Measurements from ENCODE around the gene XRCC1. TPM values are rescaled to one million over a fixed set of nuclear protein-coding genes. Genes with fewer than 3 reads are reported as not detected.

The XRCC1 gene
- total RNA-seq, 1 experiment from 2014 or later = 38.0 TPM

- no peak overlapping the region for H3K9ac ChIP-seq (ENCODE audit: extremely low read depth, insufficient read length, low read length)
- WGBS (ENCODE audit: extremely low coverage, insufficient read length, low lambda C conversion rate) = no CpG with 5 or more reads among the region's 5 CpGs
- no peak overlapping the region for H2BK15ac ChIP-seq (ENCODE audit: low read depth, low read length)
Measured at GRCh38 chr19:43511324-43511723, 64.0 kb downstream of the XRCC1 start.

More at GRCh38 chr19:43511324-43511723, 64.0 kb downstream of the XRCC1 start:
- Histone ChIP-seq H3K4ac (ENCODE audit: low read depth, low read length) (no peak overlapping the region), H3K18ac (ENCODE audit: insufficient read length, low read depth, low read length) (no peak overlapping the region), H3K79me2 (ENCODE audit: insufficient read depth, low read length) (no peaks in the 10 kb centered on the region), H3K23me2 (ENCODE audit: insufficient read length, low read depth, low read length, poor library complexity, severe bottlenecking) (no peaks in the 10 kb centered on the region), H3K9me3 (ENCODE audit: control insufficient read depth, low read depth, low read length) (no peaks in the 10 kb centered on the region), H3K23ac (ENCODE audit: insufficient read length, low read depth, low read length) (no peak overlapping the region), H3K27me3 (ENCODE audit: insufficient read depth, low read length) (no peaks in the 10 kb centered on the region), H2BK20ac (ENCODE audit: low read depth, low read length, poor library complexity, severe bottlenecking) (no peak overlapping the region), H3K14ac (ENCODE audit: insufficient read depth, low read length) (no peak overlapping the region), H2BK12ac (ENCODE audit: insufficient read length, low read depth, low read length) (no peak overlapping the region), H4K8ac (replicated peaks; ENCODE audit: insufficient read length, low read depth, low read length) (no peak overlapping the region), H3K4me1 (ENCODE audit: insufficient read depth, low read length) (no peaks in the 10 kb centered on the region), H3K27ac (ENCODE audit: insufficient read length, low read depth, low read length) (no peak overlapping the region), H2BK120ac (ENCODE audit: low read depth, low read length, poor library complexity, severe bottlenecking) (no peak overlapping the region), H2AK5ac (ENCODE audit: insufficient read length, low read length) (no peak overlapping the region), H4K91ac (ENCODE audit: insufficient read length, low read depth, low read length) (no peak overlapping the region), H2AFZ (ENCODE audit: low read length) (no peak overlapping the region), H3K4me2 (ENCODE audit: insufficient read depth, insufficient read length, low read length) (no peak overlapping the region), H3K56ac (ENCODE audit: insufficient read length, low read depth, low read length) (no peak overlapping the region), H3K79me1 (ENCODE audit: insufficient read depth, low read depth, low read length, poor library complexity, severe bottlenecking) (no peaks in the 10 kb centered on the region), H4K5ac (ENCODE audit: insufficient read length, low read depth, low read length) (no peak overlapping the region), H2BK5ac (ENCODE audit: insufficient read length, low read length) (no peak overlapping the region), H4K20me1 (ENCODE audit: control insufficient read depth, insufficient read depth, insufficient read length) (no peaks in the 10 kb centered on the region), H3T11ph (ENCODE audit: low read length) (no peak overlapping the region)
- Mint-ChIP-seq H3K9me3 (peaks cover 0 to 5% of the 10 kb centered on the region in 2 experiments; a peak in 3 of 5 replicates), H3K4me1 (no peaks in the 10 kb centered on the region; a peak in 1 of 4 replicates), H3K27ac (no peak overlapping the region), H3K27me3 (ENCODE audit: low read depth) (no peaks in the 10 kb centered on the region), H3K4me3 (no peak overlapping the region), H3K36me3 (ENCODE audit: insufficient read depth in 1 of 3, low read depth in 3 of 3) (peaks cover 24 to 32% (median 24%) of the 10 kb centered on the region in 3 experiments)
- DNase-seq = no peak
- TF ChIP-seq, protein P1, sequence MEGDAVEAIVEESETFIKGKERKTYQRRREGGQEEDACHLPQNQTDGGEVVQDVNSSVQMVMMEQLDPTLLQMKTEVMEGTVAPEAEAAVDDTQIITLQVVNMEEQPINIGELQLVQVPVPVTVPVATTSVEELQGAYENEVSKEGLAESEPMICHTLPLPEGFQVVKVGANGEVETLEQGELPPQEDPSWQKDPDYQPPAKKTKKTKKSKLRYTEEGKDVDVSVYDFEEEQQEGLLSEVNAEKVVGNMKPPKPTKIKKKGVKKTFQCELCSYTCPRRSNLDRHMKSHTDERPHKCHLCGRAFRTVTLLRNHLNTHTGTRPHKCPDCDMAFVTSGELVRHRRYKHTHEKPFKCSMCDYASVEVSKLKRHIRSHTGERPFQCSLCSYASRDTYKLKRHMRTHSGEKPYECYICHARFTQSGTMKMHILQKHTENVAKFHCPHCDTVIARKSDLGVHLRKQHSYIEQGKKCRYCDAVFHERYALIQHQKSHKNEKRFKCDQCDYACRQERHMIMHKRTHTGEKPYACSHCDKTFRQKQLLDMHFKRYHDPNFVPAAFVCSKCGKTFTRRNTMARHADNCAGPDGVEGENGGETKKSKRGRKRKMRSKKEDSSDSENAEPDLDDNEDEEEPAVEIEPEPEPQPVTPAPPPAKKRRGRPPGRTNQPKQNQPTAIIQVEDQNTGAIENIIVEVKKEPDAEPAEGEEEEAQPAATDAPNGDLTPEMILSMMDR (conservative IDR thresholded peaks at IDR 0.05) = no peak

All from H9 (cell line).